Measurements from ENCODE around the gene HCN1. TPM values are rescaled to one million over a fixed set of nuclear protein-coding genes. Genes with fewer than 3 reads are reported as not detected.

Gene HCN1
- polyA plus RNA-seq, 1 experiment: not detected

GRCh38 chr5:45672271-45672670, 23.9 kb downstream of the HCN1 start:
- no peak overlapping the region for H3K4me3 ChIP-seq (ENCODE audit: low read depth, low read length)
- H3K27me3 ChIP-seq (ENCODE audit: control insufficient read depth, insufficient read depth, low read length): no peaks in the 10 kb centered on the region
- TF ChIP-seq CTCF (IDR thresholded peaks at IDR 0.05; ENCODE audit: insufficient read depth, low read depth, low read length): no peak
- POLR2A ChIA-PET: no interaction called here
- no peak for DNase-seq (ENCODE audit: low read depth)
- H3K36me3 ChIP-seq (ENCODE audit: control insufficient read depth, insufficient read depth, low read length): no peaks in the 10 kb centered on the region
- CTCF ChIA-PET: no interaction called here

DNA sequence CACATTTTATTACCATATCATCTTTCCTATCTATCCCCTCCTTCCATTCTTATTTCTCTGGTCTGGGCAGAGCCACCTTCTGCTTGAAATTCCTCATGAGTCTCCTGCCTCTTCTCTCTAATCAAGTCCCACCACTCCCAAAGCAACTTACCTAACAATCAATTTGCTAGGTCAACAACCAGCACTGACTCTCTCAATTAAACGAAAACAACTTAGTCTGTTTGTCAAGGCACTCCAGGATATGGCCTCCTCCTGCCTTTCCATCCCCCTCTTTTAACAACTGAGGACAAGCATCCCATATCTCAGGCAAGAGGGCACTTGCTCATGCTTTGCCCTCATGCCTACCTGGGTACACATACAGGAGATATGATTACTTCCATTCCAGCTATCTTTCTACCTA, 47.4 kb downstream of the HCN1 start:
- POLR2A ChIA-PET: no interaction called here
- TF ChIP-seq CTCF (IDR thresholded peaks at IDR 0.05; ENCODE audit: insufficient read depth, low read depth, low read length): no peak
- DNase-seq (ENCODE audit: low read depth): no peak
- Histone ChIP-seq H3K4me3 (ENCODE audit: low read depth, low read length) (no peak overlapping the region), H3K27me3 (ENCODE audit: control insufficient read depth, insufficient read depth, low read length) (no peaks in the 10 kb centered on the region), H3K36me3 (ENCODE audit: control insufficient read depth, insufficient read depth, low read length) (no peaks in the 10 kb centered on the region)
- CTCF ChIA-PET: no interaction called here

- no peak for DNase-seq (ENCODE audit: low read depth)
Measured at GRCh38 chr5:45643056-45643455, 53.1 kb downstream of the HCN1 start.

GRCh38 chr5:45642370-45642769, 53.8 kb downstream of the HCN1 start:
- no peak for TF ChIP-seq CTCF (IDR thresholded peaks at IDR 0.05; ENCODE audit: insufficient read depth, low read depth, low read length)
- Histone ChIP-seq H3K4me3 (ENCODE audit: low read depth, low read length) (no peak overlapping the region), H3K36me3 (ENCODE audit: control insufficient read depth, insufficient read depth, low read length) (no peaks in the 10 kb centered on the region), H3K27me3 (ENCODE audit: control insufficient read depth, insufficient read depth, low read length) (no peaks in the 10 kb centered on the region)
- no peak for DNase-seq (ENCODE audit: low read depth)
- POLR2A ChIA-PET: no interaction called here
- CTCF ChIA-PET: no interaction called here

More at GRCh38 chr5:45643056-45643455, 53.1 kb downstream of the HCN1 start:
- CTCF ChIA-PET: no interaction called here
- Histone ChIP-seq H3K4me3 (ENCODE audit: low read depth, low read length) (no peak overlapping the region), H3K36me3 (ENCODE audit: control insufficient read depth, insufficient read depth, low read length) (no peaks in the 10 kb centered on the region), H3K27me3 (ENCODE audit: control insufficient read depth, insufficient read depth, low read length) (no peaks in the 10 kb centered on the region)
- no peak for TF ChIP-seq CTCF (IDR thresholded peaks at IDR 0.05; ENCODE audit: insufficient read depth, low read depth, low read length)
- POLR2A ChIA-PET: no interaction called here

DNA sequence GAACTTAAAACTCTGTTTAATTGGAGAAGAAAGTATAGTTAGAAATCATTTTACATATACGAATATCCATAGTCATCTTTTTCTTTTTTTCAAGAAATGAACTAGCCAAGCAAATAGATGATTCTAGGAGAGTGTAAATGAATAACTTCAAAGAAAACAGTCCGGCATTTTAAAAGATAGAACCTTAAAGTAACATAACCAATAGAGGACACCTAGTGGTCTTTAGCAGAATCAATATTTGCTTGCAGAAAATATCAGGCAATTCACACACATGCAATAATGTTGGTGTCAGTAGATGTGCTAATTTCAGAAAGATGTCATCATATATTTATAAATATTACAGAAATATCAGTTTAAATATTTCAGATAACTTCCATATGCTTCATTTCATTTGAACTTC, 57.1 kb downstream of the HCN1 start:
- H3K4me3 ChIP-seq (ENCODE audit: low read depth, low read length): no peak overlapping the region
- ChIA-PET POLR2A (no interaction called here), CTCF (no interaction called here)
- DNase-seq (ENCODE audit: low read depth): no peak
- H3K36me3 ChIP-seq (ENCODE audit: control insufficient read depth, insufficient read depth, low read length): no peaks in the 10 kb centered on the region
- no peaks in the 10 kb centered on the region for H3K27me3 ChIP-seq (ENCODE audit: control insufficient read depth, insufficient read depth, low read length)
- TF ChIP-seq CTCF (IDR thresholded peaks at IDR 0.05; ENCODE audit: insufficient read depth, low read depth, low read length): no peak
